Right cardiac atrium (tissue), 5 donors: Measurements from ENCODE around the gene FOXM1. TPM values are rescaled to one million over a fixed set of nuclear protein-coding genes. Genes with fewer than 3 reads are reported as not detected.
A peak's percentile ranks its signal among the peaks of the same experiment; 100 is the strongest.

Experiments
- ATAC-seq, 2 donors: fragments of 200-7000 bp; cut with Tn5 transposase; one replicate each; pipeline versions ENCODE4 v1.8.0 to v1.9.1; 2020; ENCODE audit warnings: moderate library complexity in 2 of 2, mild to moderate bottlenecking in 1 of 2
- DNase-seq, 3 donors: peaks; one replicate each; pipeline ENCODE4 v3.0.0-alpha.2; 2020
- H3K27ac ChIP-seq: one replicate; pipeline ENCODE4 v1.5.1; 2013; ENCODE audit warnings: mild to moderate bottlenecking, low read length, control low read depth, moderate library complexity
- H3K27me3 ChIP-seq: one replicate; pipeline ENCODE4 v1.6.1; 2013; ENCODE audit not compliant: control insufficient read depth, insufficient read depth
- H3K4me1 ChIP-seq: one replicate; pipeline ENCODE4 v1.6.1; 2013; ENCODE audit warnings: low read length; ENCODE audit not compliant: control insufficient read depth, insufficient read depth
- H3K4me3 ChIP-seq: one replicate; pipeline ENCODE4 v1.5.1; 2013; ENCODE audit warnings: low read length, control low read depth
- H3K9me3 ChIP-seq: one replicate; pipeline ENCODE4 v1.6.1; 2013; ENCODE audit warnings: low read length; ENCODE audit not compliant: control insufficient read depth
- WGBS: extraction: QIAGEN DNeasy Blood & Tissue Kit; methylation state at CpG from one replicate; pipeline ENCODE4 v1.1.7; 2013; 5-methylcytosine and 5-hydroxymethylcytosine counted together
- intact Hi-C, 4 donors: fragments of 100-400 bp; cut with DNase I; formaldehyde crosslinking; loops; one replicate each; pipeline versions ENCODE4 v1.11.0 to v1.14.0; 2022 to 2023
- polyA plus RNA-seq: library from polyadenylated mRNA; stranded (reverse); fragments of 200-250 nt; gene quantifications from one replicate; pipeline ENCODE4 v1.2.3, GENCODE V29; 2013
- total RNA-seq, 4 donors: library from RNA; stranded (reverse); fragmentation: NEBNext Ultra II Directional; extraction: Animal tissue kit (Norgen Biotek cat#: 25700); gene quantifications; one replicate each; pipeline ENCODE4 v1.2.1, GENCODE V29; 2021
- donor health status: healthy with polysubstance abuse.
- donor health status: DM: no; HTN: yes; CAD: no.
- donor health status: DM: no; HTN: no; CAD: no.
- donor health status: DM: no; HTN: yes; CAD: no; lungs with severe emphysema.
- donor health status: DM: yes; HTN: yes; CAD: no.

The FOXM1 gene
- total and polyA plus RNA-seq, 5 donors = 0.20 to 1.7 (median 0.51) TPM

DNA sequence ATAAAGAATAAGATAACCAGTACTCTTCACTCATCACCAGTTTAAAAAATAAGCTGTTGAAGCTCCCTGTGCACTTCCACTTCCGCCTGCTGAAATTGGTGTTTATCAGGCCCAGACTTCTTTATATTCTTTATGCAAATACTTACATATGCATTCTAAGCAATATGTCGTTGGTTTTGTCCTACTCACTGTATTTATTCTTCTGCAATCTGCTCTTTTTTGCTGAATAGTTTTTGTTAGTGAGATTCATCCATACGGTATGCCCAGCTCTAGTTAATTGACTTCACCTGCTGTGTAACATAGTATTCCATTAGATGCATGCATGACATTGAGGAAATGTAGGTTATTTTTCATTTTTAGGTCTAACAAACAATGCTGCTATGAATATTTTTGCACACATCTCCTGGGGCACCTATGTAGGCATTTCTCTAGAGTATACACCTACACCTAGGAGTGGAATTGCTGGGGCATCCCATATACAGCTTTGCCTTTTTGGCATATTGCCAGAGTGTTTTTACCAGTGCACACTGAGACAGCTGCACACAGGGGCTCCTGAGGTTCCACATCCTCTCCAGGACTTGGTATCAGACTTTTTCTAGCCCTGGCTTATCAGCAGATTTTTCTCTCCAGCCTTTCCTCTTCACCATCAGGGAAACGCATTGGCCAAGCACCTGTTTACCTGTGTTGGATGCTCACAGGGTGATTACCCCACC is 41.1 kb downstream of the FOXM1 start:
- Histone ChIP-seq H3K27ac (no peak overlapping the region), H3K4me1 (peaks cover 6% of the 10 kb centered on the region), H3K9me3 (no peaks in the 10 kb centered on the region), H3K27me3 (no peaks in the 10 kb centered on the region), H3K4me3 (no peak overlapping the region)
- no peak for DNase-seq
- intact Hi-C loops = no loop called here
- no peak for ATAC-seq
- 63% methylated on average over 4 of the region's 4 CpGs for WGBS

GRCh38 chr12:2834581-2835491 is 42.1 kb downstream of the FOXM1 start, which contains the start of gene NRIP2:
Gene NRIP2, minus strand, starts transcription at chr12:2835035. Its CDS starts 52 bp downstream, at chr12:2834983.
- peak; percentile 58 to 67 for ATAC-seq
- no peak within 1 kb of the TSS for H3K4me3 ChIP-seq
- intact Hi-C loops = no loop called here
- H3K27ac ChIP-seq = peak within 1 kb of the TSS; percentile 21
- peaks cover 6% of the 10 kb centered on the region for H3K4me1 ChIP-seq
- WGBS = 13% methylated on average over 32 of the region's 32 CpGs
- peak; percentile 43 to 79 (median 76) for DNase-seq
- no peaks in the 10 kb centered on the region for H3K27me3 ChIP-seq
- H3K9me3 ChIP-seq = no peaks in the 10 kb centered on the region

DNA sequence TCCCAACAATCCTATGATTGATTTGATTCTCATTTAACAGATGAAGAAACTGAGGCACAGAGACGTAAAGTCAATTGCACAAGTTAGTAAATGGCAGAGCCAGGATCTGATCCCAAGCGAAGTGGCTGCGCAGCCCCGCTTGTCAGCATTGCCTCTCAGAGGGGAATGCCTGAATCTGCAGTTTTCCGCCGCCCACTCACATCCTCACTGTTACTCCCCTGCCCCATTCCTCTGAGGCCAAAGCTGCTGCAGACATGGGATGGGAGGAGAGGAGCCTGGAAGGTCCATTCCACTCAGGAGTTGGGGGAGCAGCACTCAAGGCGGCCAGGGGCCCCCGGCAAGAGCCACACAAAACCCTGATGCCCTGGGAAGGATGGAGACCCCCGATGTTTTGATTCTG is 43.2 kb downstream of the FOXM1 start:
- Histone ChIP-seq H3K27ac (peak overlapping the region; percentile 21), H3K4me3 (no peak overlapping the region), H3K27me3 (no peaks in the 10 kb centered on the region), H3K4me1 (peaks cover 6% of the 10 kb centered on the region), H3K9me3 (no peaks in the 10 kb centered on the region)
- DNase-seq = no peak
- intact Hi-C loops = no loop called here
- ATAC-seq = peak; percentile 29 to 42
- WGBS = 39% methylated on average over 9 of the region's 9 CpGs

GRCh38 chr12:2833327-2833726 is 43.6 kb downstream of the FOXM1 start:
- 56% methylated on average over 5 of the region's 5 CpGs for WGBS
- Histone ChIP-seq H3K4me3 (no peak overlapping the region), H3K9me3 (no peaks in the 10 kb centered on the region), H3K27ac (no peak overlapping the region), H3K27me3 (no peaks in the 10 kb centered on the region), H3K4me1 (peaks cover 6% of the 10 kb centered on the region)
- DNase-seq (no peak), ATAC-seq (no peak)
- intact Hi-C loops = no loop called here

GRCh38 chr12:2832550-2833127 is 44.3 kb downstream of the FOXM1 start:
- intact Hi-C loops = no loop called here
- 72% methylated on average over 6 of the region's 6 CpGs for WGBS
- H3K27ac ChIP-seq = no peak overlapping the region
- no peak for DNase-seq
- no peaks in the 10 kb centered on the region for H3K9me3 ChIP-seq
- ATAC-seq = peak in 1 of 2 donors; percentile 5
- H3K4me3 ChIP-seq = no peak overlapping the region
- peaks cover 6% of the 10 kb centered on the region for H3K4me1 ChIP-seq
- H3K27me3 ChIP-seq = no peaks in the 10 kb centered on the region

- no peaks in the 10 kb centered on the region for H3K9me3 ChIP-seq
- no peak overlapping the region for H3K4me3 ChIP-seq
- no peak overlapping the region for H3K27ac ChIP-seq
- intact Hi-C loops = no loop called here
- ATAC-seq = no peak
- no peak for DNase-seq
- H3K27me3 ChIP-seq = no peaks in the 10 kb centered on the region
- H3K4me1 ChIP-seq = peaks cover 2% of the 10 kb centered on the region
- WGBS = 93% methylated on average over 6 of the region's 6 CpGs
These were observed 47.7 kb downstream of the FOXM1 start for GRCh38 chr12:2829275-2829674.

GRCh38 chr12:2826721-2827515 is 50.1 kb downstream of the FOXM1 start:
- WGBS = 89% methylated on average over 14 of the region's 14 CpGs
- ATAC-seq = no peak
- no peak overlapping the region for H3K27ac ChIP-seq
- H3K27me3 ChIP-seq = no peaks in the 10 kb centered on the region
- no peak for DNase-seq
- no peaks in the 10 kb centered on the region for H3K9me3 ChIP-seq
- intact Hi-C loops = no loop called here
- no peaks in the 10 kb centered on the region for H3K4me1 ChIP-seq
- H3K4me3 ChIP-seq = no peak overlapping the region

GRCh38 chr12:2826036-2826435 is 50.9 kb downstream of the FOXM1 start:
- Histone ChIP-seq H3K27ac (no peak overlapping the region), H3K9me3 (no peaks in the 10 kb centered on the region), H3K4me3 (no peak overlapping the region), H3K27me3 (no peaks in the 10 kb centered on the region), H3K4me1 (no peaks in the 10 kb centered on the region)
- DNase-seq (no peak), ATAC-seq (no peak)
- intact Hi-C loops = no loop called here
- WGBS = 92% methylated on average over 3 of the region's 3 CpGs

GRCh38 chr12:2825132-2825531 is 51.8 kb downstream of the FOXM1 start:
- H3K4me3 ChIP-seq = no peak overlapping the region
- 80% methylated on average over 4 of the region's 4 CpGs for WGBS
- H3K9me3 ChIP-seq = no peaks in the 10 kb centered on the region
- H3K27me3 ChIP-seq = no peaks in the 10 kb centered on the region
- ATAC-seq = no peak
- intact Hi-C loops = no loop called here
- H3K27ac ChIP-seq = no peak overlapping the region
- no peaks in the 10 kb centered on the region for H3K4me1 ChIP-seq
- DNase-seq = no peak

- Histone ChIP-seq H3K4me1 (no peaks in the 10 kb centered on the region), H3K27ac (no peak overlapping the region), H3K27me3 (no peaks in the 10 kb centered on the region), H3K4me3 (no peak overlapping the region), H3K9me3 (no peaks in the 10 kb centered on the region)
- intact Hi-C loops = no loop called here
- ATAC-seq (no peak), DNase-seq (no peak)
- WGBS = 81% methylated on average over 6 of the region's 6 CpGs
These were observed 52.4 kb downstream of the FOXM1 start for GRCh38 chr12:2824541-2824940.
